Glomerular endothelial cell (primary cell): ENCODE data around the gene FBXO24. TPM values are rescaled to one million over a fixed set of nuclear protein-coding genes. Genes with fewer than 3 reads are reported as not detected.

Experiments
- total RNA-seq: library from RNA; depleted of rRNA; stranded (reverse); fragments of >200 nt; gene quantifications from 2 replicates; pipeline ENCODE4 v1.2.3, GENCODE V29; 2015

The FBXO24 gene
- total RNA-seq, 1 donor from 2014 or later, result not detected

Other genes starting within 250 kb of the FBXO24 start
- 12.0 and 36.8 TPM in 2 replicates for gene PILRB, start 228.2 kb upstream of the FBXO24 start, total RNA-seq
- 2.5 TPM in 1 of 2 replicates, not detected in the other for gene PILRA, start 212.8 kb upstream of the FBXO24 start, total RNA-seq
- 0.78 and 4.5 TPM in 2 replicates for gene ZCWPW1, start 157.6 kb upstream of the FBXO24 start, total RNA-seq
- 32.9 and 41.1 TPM in 2 replicates for gene MEPCE, start 156.5 kb upstream of the FBXO24 start, total RNA-seq
- gene PPP1R35, start 149.8 kb upstream of the FBXO24 start, total RNA-seq, result 31.7 and 42.9 TPM in 2 replicates
- 1.0 TPM in 1 of 2 replicates, not detected in the other for gene SPACDR, start 122.1 kb upstream of the FBXO24 start, total RNA-seq
- 66.1 and 75.2 TPM in 2 replicates for gene TSC22D4, start 107.1 kb upstream of the FBXO24 start, total RNA-seq
- 2.5 and 3.6 TPM in 2 replicates for gene NYAP1, start 102.4 kb upstream of the FBXO24 start, total RNA-seq
- 29.2 and 37.3 TPM in 2 replicates for gene AGFG2, start 47.1 kb upstream of the FBXO24 start, total RNA-seq
- 0.29 and 1.8 TPM in 2 replicates for gene SAP25, start 12.4 kb upstream of the FBXO24 start, total RNA-seq
- gene LRCH4, start 199 bp upstream of the FBXO24 start, total RNA-seq, result 42.4 and 93.0 TPM in 2 replicates
- gene PCOLCE, start 16.0 kb downstream of the FBXO24 start, total RNA-seq, result 2.9 and 5.7 TPM in 2 replicates
- gene MOSPD3, start 26.2 kb downstream of the FBXO24 start, total RNA-seq, result 21.2 and 28.9 TPM in 2 replicates
- 0.29 TPM in 1 of 2 replicates, not detected in the other for gene TFR2, start 55.2 kb downstream of the FBXO24 start, total RNA-seq
- gene ACTL6B, start 70.1 kb downstream of the FBXO24 start, total RNA-seq, result not detected in 2 replicates
- gene GNB2, start 87.4 kb downstream of the FBXO24 start, total RNA-seq, result 315 and 318 TPM in 2 replicates
- 14.4 and 25.7 TPM in 2 replicates for gene GIGYF1, start 107.9 kb downstream of the FBXO24 start, total RNA-seq
- 27.8 and 37.2 TPM in 2 replicates for gene POP7, start 119.8 kb downstream of the FBXO24 start, total RNA-seq
- gene EPO, start 134.1 kb downstream of the FBXO24 start, total RNA-seq, result not detected in 2 replicates
- not detected in 2 replicates for gene ZAN, start 147.3 kb downstream of the FBXO24 start, total RNA-seq
- gene EPHB4, start 241.2 kb downstream of the FBXO24 start, total RNA-seq, result 157 and 191 TPM in 2 replicates